ENCODE data around the gene LARP4B. TPM values are rescaled to one million over a fixed set of nuclear protein-coding genes. Genes with fewer than 3 reads are reported as not detected.

LARP4B gene
- polyA plus RNA-seq, 1 donor (not counting 4 experiments of a cell fraction or from before 2014, with no cell fraction given): 39.4 TPM

- Histone ChIP-seq H3K27ac (ENCODE audit: control insufficient read depth, insufficient read depth, low read length) (no peak overlapping the region), H3K9ac (ENCODE audit: control insufficient read depth, extremely low read depth, insufficient read depth, low read length) (no peak overlapping the region), H3K36me3 (ENCODE audit: control insufficient read depth in 2 of 2, extremely low read depth in 1 of 2, insufficient read depth in 2 of 2, low read length in 2 of 2) (no peaks in the 10 kb centered on the region), H2AFZ (ENCODE audit: control insufficient read depth, low read length) (no peak overlapping the region), H3K4me3 (ENCODE audit: control insufficient read depth in 2 of 3, extremely low read depth in 1 of 3, insufficient read depth in 2 of 3, low read depth in 1 of 3, low read length in 3 of 3) (no peak overlapping the region), H4K20me1 (ENCODE audit: control insufficient read depth, extremely low read depth, insufficient read depth, low read length) (no peaks in the 10 kb centered on the region), H3K79me2 (ENCODE audit: control insufficient read depth, insufficient read depth, low read length) (no peaks in the 10 kb centered on the region), H3K4me2 (ENCODE audit: control insufficient read depth, extremely low read depth, insufficient read depth, low read depth, low read length) (no peak overlapping the region), H3K4me1 (ENCODE audit: control insufficient read depth, extremely low read depth, insufficient read depth, low read length) (no peaks in the 10 kb centered on the region), H3K9me3 (ENCODE audit: control insufficient read depth, low read depth, low read length) (no peaks in the 10 kb centered on the region), H3K9me1 (ENCODE audit: control insufficient read depth, extremely low read depth, insufficient read depth, low read length) (no peaks in the 10 kb centered on the region), H3K27me3 (ENCODE audit: control insufficient read depth, extremely low read depth, insufficient read depth, low read length) (no peaks in the 10 kb centered on the region)
- FAIRE-seq: no peak
- dilution Hi-C loops (cut with MboI; ENCODE audit: extremely low pct_ligation_motif_present, low sequenced_read_pairs): no loop called here
- no peak for DNase-seq (ENCODE audit: low read depth, low spot score)
- TF ChIP-seq CTCF (optimal IDR thresholded peaks at IDR 0.05 in 1 of 3, IDR thresholded peaks at IDR 0.05 in 1 of 3, conservative IDR thresholded peaks at IDR 0.05 in 1 of 3; ENCODE audit: extremely low read depth in 1 of 3, insufficient read depth in 2 of 3, low read length in 3 of 3) (no peak), EZH2 (IDR thresholded peaks at IDR 0.05; ENCODE audit: low read length) (no peak)
These were observed 170.9 kb downstream of the LARP4B start for GRCh38 chr10:760622-761021.

GRCh38 chr10:759898-760477 is 171.5 kb downstream of the LARP4B start:
- dilution Hi-C loops (cut with MboI; ENCODE audit: extremely low pct_ligation_motif_present, low sequenced_read_pairs): no loop called here
- Histone ChIP-seq H3K4me1 (ENCODE audit: control insufficient read depth, extremely low read depth, insufficient read depth, low read length) (no peaks in the 10 kb centered on the region), H3K4me2 (ENCODE audit: control insufficient read depth, extremely low read depth, insufficient read depth, low read depth, low read length) (no peak overlapping the region), H3K79me2 (ENCODE audit: control insufficient read depth, insufficient read depth, low read length) (no peaks in the 10 kb centered on the region), H3K27me3 (ENCODE audit: control insufficient read depth, extremely low read depth, insufficient read depth, low read length) (no peaks in the 10 kb centered on the region), H3K36me3 (ENCODE audit: control insufficient read depth in 2 of 2, extremely low read depth in 1 of 2, insufficient read depth in 2 of 2, low read length in 2 of 2) (no peaks in the 10 kb centered on the region), H3K4me3 (ENCODE audit: control insufficient read depth in 2 of 3, extremely low read depth in 1 of 3, insufficient read depth in 2 of 3, low read depth in 1 of 3, low read length in 3 of 3) (no peak overlapping the region), H3K9me3 (ENCODE audit: control insufficient read depth, low read depth, low read length) (no peaks in the 10 kb centered on the region), H4K20me1 (ENCODE audit: control insufficient read depth, extremely low read depth, insufficient read depth, low read length) (no peaks in the 10 kb centered on the region), H3K9me1 (ENCODE audit: control insufficient read depth, extremely low read depth, insufficient read depth, low read length) (no peaks in the 10 kb centered on the region), H3K27ac (ENCODE audit: control insufficient read depth, insufficient read depth, low read length) (no peak overlapping the region), H3K9ac (ENCODE audit: control insufficient read depth, extremely low read depth, insufficient read depth, low read length) (no peak overlapping the region), H2AFZ (ENCODE audit: control insufficient read depth, low read length) (no peak overlapping the region)
- no peak for TF ChIP-seq CTCF (optimal IDR thresholded peaks at IDR 0.05 in 1 of 3, IDR thresholded peaks at IDR 0.05 in 1 of 3, conservative IDR thresholded peaks at IDR 0.05 in 1 of 3; ENCODE audit: extremely low read depth in 1 of 3, insufficient read depth in 2 of 3, low read length in 3 of 3)
- DNase-seq (ENCODE audit: low read depth, low spot score): no peak
- no peak for FAIRE-seq

Other genes with a start within 250 kb of the LARP4B start
- 1.0 to 2.0 TPM (median 1.3 TPM) in 3 replicates for gene DIP2C, start 242.0 kb downstream of the LARP4B start, polyA plus RNA-seq
- 41.0 to 70.4 TPM (median 62.8 TPM) in 3 replicates for gene GTPBP4, start 56.7 kb upstream of the LARP4B start, polyA plus RNA-seq
- not detected in 3 replicates for gene IDI2, start 94.2 kb upstream of the LARP4B start, polyA plus RNA-seq
- 140 to 298 TPM (median 172 TPM) in 3 replicates for gene IDI1, start 117.4 kb upstream of the LARP4B start, polyA plus RNA-seq
- 13.1 to 22.8 TPM (median 16.0 TPM) in 3 replicates for gene WDR37, start 124.7 kb upstream of the LARP4B start, polyA plus RNA-seq